K562 (cell line): ENCODE data around the gene C22orf39. TPM values are rescaled to one million over a fixed set of nuclear protein-coding genes. Genes with fewer than 3 reads are reported as not detected.

Source experiments
- CGGBP1 ChIP-seq: fragments of 250-450 bp; sonication (Bioruptor Pico); IDR thresholded peaks from 2 replicates; pipeline ENCODE4 v1.9.0; 2021; ENCODE audit warnings: mild to moderate bottlenecking
- FOXO4 ChIP-seq: fragments of 450-650 bp; formaldehyde crosslinking; IDR thresholded peaks from 2 replicates; pipeline ENCODE4 v1.4.0; 2020; ENCODE audit warnings: mild to moderate bottlenecking, moderate library complexity
- HDAC8 ChIP-seq: fragments of 450-650 bp; IDR thresholded peaks from 2 replicates; pipeline ENCODE4 v1.6.1; 2016; ENCODE audit warnings: mild to moderate bottlenecking, missing genetic modification characterization, moderate library complexity, missing compliant biosample characterization
- POLR2AphosphoS2 ChIP-seq: IDR thresholded peaks from 2 replicates; pipeline ENCODE4 v1.6.1; 2012; ENCODE audit warnings: low read length, improper control_type of control experiment
- RBM22 ChIP-seq: fragments of 200-400 bp; formaldehyde crosslinking; IDR thresholded peaks from 2 replicates; pipeline ENCODE4 v1.6.1; 2018; ENCODE audit warnings: low read length, low read depth; ENCODE audit not compliant: poor library complexity, severe bottlenecking
- TEAD4 ChIP-seq, 2 experiments: sonication (generic) in 1 of 2; formaldehyde crosslinking in 1 of 2; IDR thresholded peaks; 2 replicates each; pipeline versions ENCODE4 v1.6.1 to v1.8.0; 2012 to 2022; ENCODE audit warnings: borderline replicate concordance in 1 of 2, inconsistent platforms in 1 of 2, low read length in 1 of 2, mild to moderate bottlenecking in 1 of 2, missing genetic modification reagents in 1 of 2
- TSHZ1 ChIP-seq: fragments of 250-450 bp; sonication (Bioruptor Pico); IDR thresholded peaks from 2 replicates; pipeline ENCODE4 v1.4.0; 2020; ENCODE audit warnings: mild to moderate bottlenecking, moderate library complexity
- ZNF217 ChIP-seq: sonication (generic); formaldehyde crosslinking; IDR thresholded peaks from 2 replicates; pipeline ENCODE4 v1.8.0; 2022; ENCODE audit warnings: mild to moderate bottlenecking, missing genetic modification reagents
- ZNF274 ChIP-seq: IDR thresholded peaks from 2 replicates; pipeline ENCODE4 v1.6.1; 2011; ENCODE audit warnings: low read depth, mild to moderate bottlenecking, low read length, moderate library complexity, borderline replicate concordance
- polyA plus RNA-seq, 8 experiments: library from polyadenylated mRNA; depleted of rRNA in 4 of 8; stranded (reverse) in 5 of 8; unstranded in 3 of 8; fragments of >200 nt; fragmentation: Nextera tagmentation in 2 of 8; fragmentation: Illumina TruSeq in 1 of 8; extraction: Ambion mirVana in 2 of 8; extraction: Trizol in 1 of 8; gene quantifications; 2 replicates each; pipeline versions ENCODE4 v1.2.1 to v1.2.3, GENCODE V29; 2011 to 2014; ENCODE audit warnings: inconsistent platforms in 1 of 8, missing spikeins in 1 of 8
- total RNA-seq, 7 experiments: library from RNA; depleted of rRNA in 6 of 7; stranded (reverse); fragments of >200 nt in 6 of 7; fragmentation: Illumina TruSeq in 2 of 7; extraction: Trizol in 2 of 7; gene quantifications; 2 replicates each; pipeline versions ENCODE4 v1.2.1 to v1.2.3, GENCODE V29; 2011 to 2021; ENCODE audit warnings: low replicate concordance in 1 of 7

Gene C22orf39
- total and polyA plus RNA-seq, 9 of the 15 experiments (the other 6 are each of a cell fraction or from before 2014, with no cell fraction given), result 20.4 to 139 (median 66.8) TPM

- TF ChIP-seq ZNF274, result peak; percentile 68; the same call in 1 of the 2 replicates
- peak; percentile 76 for TF ChIP-seq TSHZ1 (CRISPR knock-in tag)
- TF ChIP-seq RBM22, result peak; percentile 99
- TF ChIP-seq ZNF217 (CRISPR knock-in tag), result no peak
- no peak for TF ChIP-seq TEAD4 (IDR thresholded peaks at IDR 0.05; ENCODE audit: low read length)
- TF ChIP-seq TEAD4 (CRISPR knock-in tag; IDR thresholded peaks at IDR 0.05; ENCODE audit: borderline replicate concordance), result no peak
- TF ChIP-seq POLR2AphosphoS2, result peak; percentile 99
- peak; percentile 85; the same call in 1 of the 2 replicates for TF ChIP-seq FOXO4 (CRISPR knock-in tag)
- TF ChIP-seq CGGBP1, result peak; percentile 98
- peak; percentile 95 for TF ChIP-seq HDAC8 (tag)
Observed at GRCh38 chr22:19432133-19432851, 15.2 kb downstream of the C22orf39 start, which contains the start of gene MRPL40 (continued).
